Thyroid gland (tissue), 4 donors: ENCODE measurements around the gene MANBA.

Experiments used
- CTCF ChIP-seq, 6 experiments: fragments of 200-600 bp in 3 of 6; fragments of 450-650 bp in 3 of 6; sonication (generic) in 3 of 6; IDR thresholded peaks; one replicate each; pipeline ENCODE4 v1.5.1; 2016 to 2019; ENCODE audit warnings: antibody characterized with exemption in 6 of 6, mild to moderate bottlenecking in 2 of 6, inconsistent platforms in 1 of 6, moderate library complexity in 1 of 6
- POLR2A ChIP-seq, 2 donors: fragments of 450-650 bp; IDR thresholded peaks; one replicate each; pipeline ENCODE4 v1.6.1; 2017; ENCODE audit warnings: antibody characterized with exemption in 2 of 2, mild to moderate bottlenecking in 2 of 2, moderate library complexity in 1 of 2

GRCh38 chr4:102637391-102637790 lies 123.4 kb downstream of the MANBA start:
- TF ChIP-seq CTCF (IDR thresholded peaks at IDR 0.05) (no peak), POLR2A (IDR thresholded peaks at IDR 0.05) (no peak)
